ENCODE measurements around the gene RALGPS2.

RALGPS2 gene

DNA sequence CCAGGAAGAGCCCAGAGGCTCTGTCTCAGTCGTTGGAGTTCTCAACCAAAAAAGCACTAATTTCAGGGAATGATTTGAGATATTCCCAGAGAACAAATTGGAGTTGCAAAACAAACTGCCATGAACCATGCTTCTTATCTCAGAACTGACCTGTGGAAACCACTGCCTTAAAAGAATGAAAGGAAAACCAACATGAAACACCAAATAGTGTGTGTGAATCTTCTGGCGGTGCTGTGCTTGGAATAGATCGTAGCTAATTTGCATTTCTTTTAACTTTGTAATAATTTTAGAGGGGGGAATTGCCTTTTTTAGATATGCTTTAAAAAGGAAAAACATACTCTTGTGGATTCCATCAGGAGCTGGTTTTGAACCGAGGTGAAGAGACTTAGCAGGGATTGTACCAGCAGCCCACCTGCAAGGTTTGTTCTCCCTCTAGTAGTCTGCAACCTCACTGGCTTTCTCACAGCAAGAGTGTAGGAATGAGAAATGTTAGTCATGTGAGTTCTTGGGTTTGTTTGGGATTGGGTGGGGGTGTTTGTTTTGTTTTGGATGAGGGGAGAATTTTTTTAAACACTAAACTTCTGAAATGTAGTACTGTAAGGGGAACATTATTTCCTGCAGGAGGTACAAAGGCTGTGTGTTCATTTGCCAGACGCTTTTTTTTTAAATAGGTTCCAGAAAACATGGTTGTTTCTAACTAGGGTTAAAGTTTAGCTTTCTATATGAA is 191.6 kb downstream of the RALGPS2 start:
- DNase-seq (ENCODE audit: low read depth in 3 of 3, low spot score in 1 of 3), result no peak

DNA sequence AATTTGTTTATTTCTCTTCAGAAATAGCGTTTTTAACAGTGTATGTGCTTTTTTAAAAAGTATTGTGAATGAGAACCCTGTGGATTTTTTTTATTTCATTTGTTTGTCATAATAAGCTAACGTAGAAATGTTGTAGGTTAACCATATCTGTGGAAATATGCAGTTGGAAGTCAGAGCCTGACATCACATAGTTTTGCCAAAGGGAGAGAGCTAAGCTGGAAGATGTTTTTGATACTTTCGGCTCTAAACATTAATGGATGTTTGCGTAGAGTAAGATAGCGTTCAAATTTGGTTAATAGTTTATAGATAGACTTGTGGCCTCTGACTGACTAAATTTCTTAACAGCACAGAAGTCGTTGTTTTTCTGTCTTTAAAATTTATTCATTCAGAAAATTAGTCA is 193.3 kb downstream of the RALGPS2 start:
- DNase-seq (ENCODE audit: low read depth in 3 of 3, low spot score in 1 of 3), result no peak

DNA sequence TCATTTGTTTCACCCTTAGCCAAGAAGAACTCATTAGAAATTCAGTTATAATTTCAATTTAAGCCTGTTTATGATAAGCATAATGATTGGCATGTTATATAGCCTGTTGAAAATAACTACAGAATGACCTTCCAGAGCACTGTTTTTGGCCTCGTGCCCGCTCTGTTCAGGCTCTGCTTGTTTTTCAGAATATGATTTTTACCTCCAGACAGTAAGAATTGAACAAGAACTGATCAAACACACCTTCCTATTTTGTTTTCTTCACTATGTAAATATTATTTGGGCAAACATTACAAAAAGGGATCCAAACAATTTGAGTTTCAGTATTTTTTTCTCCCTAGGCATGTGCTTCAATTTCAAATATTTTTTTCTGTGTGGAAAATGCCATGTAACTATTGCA is 193.9 kb downstream of the RALGPS2 start:
- DNase-seq (ENCODE audit: low read depth in 3 of 3, low spot score in 1 of 3), result no peak

DNA sequence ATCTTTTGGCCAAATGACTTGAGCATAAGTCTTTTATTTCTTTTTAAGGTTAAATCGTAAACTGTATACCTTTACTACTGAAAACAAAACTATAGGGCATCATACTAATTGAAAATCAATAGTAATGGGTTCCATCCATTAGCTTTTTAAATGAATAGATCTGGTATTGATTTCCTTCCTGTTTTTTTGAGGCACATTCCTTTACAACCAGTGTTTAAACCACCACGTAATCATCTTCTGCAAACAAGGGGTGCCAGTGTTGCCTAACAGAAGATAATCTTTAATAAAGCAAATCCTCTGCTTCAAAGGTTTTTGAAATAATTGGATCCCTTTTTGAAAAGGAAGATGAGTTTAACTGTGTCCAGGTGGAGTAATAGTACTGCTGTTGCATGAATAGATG is 194.5 kb downstream of the RALGPS2 start:
- no peak for DNase-seq (ENCODE audit: low read depth in 3 of 3, low spot score in 1 of 3)

DNA sequence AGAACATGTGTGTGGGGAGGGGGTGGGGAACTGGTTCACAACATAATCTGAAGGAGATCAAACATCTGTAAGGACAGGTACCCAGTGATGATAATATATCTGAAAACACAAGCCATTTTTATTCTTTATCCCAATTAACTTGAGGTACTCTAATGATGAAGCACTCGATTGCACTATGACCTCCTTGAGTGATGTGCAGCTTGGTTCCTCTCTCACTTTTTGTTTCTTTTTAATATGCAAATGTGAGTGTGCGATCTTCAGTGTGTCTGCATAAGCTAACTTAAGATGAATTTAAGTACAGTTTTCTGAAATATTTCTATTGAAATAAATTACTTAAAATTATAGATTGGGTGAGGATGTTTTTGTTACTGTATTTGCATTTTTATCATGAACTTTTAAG is 196.5 kb downstream of the RALGPS2 start:
- no peak for DNase-seq (ENCODE audit: low read depth in 3 of 3, low spot score in 1 of 3)

DNA sequence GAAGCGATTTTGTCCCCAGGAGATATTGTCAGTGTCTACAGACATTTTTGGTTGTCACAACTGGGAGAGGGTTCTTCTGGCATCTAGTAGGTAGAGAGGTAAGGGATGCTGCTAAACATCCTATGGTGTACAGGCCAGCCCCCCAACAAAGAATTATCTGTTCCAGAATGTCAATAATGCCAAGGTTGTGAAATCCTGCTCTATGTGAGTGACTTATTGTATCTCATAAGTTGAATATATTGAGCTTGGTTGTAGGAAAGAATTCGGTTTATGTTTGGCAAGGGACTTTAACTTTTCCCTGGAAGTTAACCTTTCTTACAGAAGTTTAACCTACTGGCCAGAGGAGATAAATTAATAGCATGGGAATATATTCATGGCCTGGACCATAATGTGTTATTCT is 198.5 kb downstream of the RALGPS2 start:
- no peak for DNase-seq (ENCODE audit: low read depth in 3 of 3, low spot score in 1 of 3)

DNA sequence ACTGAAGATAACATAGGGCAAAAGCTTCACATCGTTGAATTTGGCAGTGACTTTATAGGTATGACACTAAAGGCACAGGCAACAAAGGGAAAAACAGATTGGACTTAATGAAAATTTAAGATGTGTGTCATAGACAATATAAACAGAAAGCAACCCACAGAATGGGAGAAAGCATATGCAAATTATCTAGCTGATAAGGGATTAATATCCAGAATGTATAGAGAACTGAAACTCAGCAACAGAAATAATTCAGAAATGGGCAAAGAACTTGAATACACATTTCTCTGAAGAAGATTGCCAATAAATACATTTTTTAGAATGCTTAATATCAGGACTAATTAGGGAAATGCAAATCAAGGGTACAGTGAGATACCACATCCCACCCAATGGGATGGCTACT is 201.0 kb downstream of the RALGPS2 start:
- DNase-seq (ENCODE audit: low read depth in 3 of 3, low spot score in 1 of 3), result no peak

DNA sequence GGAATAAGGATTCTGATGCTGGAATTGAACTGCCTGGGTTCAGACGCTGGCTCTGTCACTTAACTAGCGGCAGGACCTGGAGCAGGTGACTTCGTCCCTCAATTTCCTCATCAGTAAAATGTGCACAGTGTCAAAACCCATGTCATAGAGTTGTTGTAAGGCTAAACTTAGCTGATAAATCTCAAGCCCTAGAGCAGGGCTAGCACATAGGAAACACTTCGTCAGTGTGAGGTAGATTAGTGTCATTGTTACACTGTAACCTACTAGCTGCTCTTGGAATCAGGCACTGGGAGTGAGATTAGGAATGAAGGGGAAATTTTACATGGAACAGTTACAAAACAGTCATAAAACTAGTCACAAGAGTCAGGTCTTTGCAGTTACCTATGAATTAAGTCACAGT is 202.0 kb downstream of the RALGPS2 start:
- no peak for DNase-seq (ENCODE audit: low read depth in 3 of 3, low spot score in 1 of 3)

DNA sequence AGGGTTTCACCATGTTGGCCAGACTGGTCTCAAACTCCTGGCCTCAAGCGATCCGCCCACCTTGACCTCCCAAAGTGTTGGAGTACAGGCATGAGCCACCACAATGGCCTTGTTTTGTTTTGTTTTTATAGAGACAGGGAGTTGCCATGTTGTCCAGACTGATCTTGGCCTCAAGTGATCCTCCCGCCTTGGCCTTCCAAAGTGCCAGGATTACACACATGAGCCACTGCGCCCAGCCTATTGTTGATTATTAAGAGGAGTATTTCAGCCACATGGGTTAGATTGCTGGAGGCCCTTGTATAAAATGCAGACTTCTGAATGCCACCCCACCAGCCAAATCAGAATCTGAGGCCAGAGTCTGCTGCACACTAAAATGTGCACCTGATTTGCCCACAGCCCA is 203.0 kb downstream of the RALGPS2 start:
- DNase-seq (ENCODE audit: low read depth in 3 of 3, low spot score in 1 of 3), result no peak

DNA sequence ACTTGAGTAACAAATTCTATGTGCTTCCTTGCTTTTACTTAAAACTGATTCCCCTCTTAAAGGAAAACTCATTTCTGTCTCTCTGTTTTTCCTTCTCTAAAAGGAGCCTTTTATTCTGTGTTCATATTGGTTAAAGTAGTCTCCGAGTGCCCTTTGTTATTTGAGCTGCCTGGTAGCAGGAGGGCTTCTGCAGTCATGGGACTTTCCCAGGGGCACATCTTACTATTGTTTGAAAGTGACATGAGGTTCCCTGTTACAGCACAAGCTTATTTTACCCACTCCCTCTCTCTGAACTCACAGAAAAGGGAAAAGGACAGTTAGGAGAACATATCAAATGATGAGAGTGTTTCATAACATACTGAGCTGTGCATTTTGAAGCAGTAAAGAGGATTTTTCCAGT is 203.9 kb downstream of the RALGPS2 start:
- DNase-seq (ENCODE audit: low read depth in 3 of 3, low spot score in 1 of 3), result no peak

DNA sequence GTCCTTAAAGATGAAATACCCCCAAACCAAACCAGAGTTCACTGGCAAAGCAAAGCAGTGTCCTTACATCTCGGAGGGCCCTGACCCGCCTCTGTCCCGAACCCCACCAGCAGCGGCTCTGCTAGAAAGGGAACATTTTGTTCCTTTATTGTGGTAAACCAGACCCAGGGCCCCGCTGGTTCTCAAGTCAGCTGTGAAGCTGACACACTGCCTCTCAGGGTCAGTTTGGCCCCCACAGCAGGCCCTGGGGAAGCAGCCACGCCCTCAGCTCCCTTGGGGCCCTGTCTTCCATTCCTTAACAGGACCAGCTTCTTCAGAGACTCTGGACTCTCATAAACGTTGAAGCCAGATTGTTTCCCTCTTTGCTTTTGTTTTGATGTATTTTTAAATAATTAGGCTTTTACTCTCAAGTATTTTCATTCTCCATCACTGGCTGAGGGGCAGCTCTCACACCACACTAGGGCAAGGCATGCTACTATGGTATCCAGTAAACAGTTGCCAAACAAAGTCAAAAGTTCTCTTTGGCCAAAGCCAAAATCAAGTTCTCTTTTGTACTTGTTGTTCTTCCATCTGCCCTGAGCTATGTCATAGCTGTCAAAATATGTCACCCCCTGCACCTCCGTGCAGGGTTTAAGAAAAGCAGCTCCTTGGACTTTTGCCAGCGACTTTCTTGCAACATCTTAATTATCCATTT is 207.0 kb downstream of the RALGPS2 start:
- no peak for DNase-seq (ENCODE audit: low read depth in 3 of 3, low spot score in 1 of 3)

DNA sequence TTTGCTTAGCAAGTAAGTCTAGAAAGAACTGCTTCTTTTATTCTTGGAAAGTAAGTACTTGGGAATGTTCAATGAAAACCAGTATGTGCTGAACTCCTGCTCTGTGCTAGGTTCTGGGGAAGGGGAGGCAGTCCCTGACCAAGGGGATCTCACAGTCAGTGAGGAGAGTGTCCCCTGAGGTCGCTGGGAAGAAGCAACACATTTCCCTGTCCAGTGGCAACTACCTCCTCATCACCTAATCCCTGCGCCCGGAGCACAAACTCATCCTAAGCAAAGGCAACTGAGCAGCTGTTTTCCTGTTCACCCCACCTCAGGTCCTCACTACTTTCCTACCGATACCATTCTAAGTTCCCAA is 207.5 kb downstream of the RALGPS2 start:
- DNase-seq (ENCODE audit: low read depth in 3 of 3, low spot score in 1 of 3), result no peak

DNA sequence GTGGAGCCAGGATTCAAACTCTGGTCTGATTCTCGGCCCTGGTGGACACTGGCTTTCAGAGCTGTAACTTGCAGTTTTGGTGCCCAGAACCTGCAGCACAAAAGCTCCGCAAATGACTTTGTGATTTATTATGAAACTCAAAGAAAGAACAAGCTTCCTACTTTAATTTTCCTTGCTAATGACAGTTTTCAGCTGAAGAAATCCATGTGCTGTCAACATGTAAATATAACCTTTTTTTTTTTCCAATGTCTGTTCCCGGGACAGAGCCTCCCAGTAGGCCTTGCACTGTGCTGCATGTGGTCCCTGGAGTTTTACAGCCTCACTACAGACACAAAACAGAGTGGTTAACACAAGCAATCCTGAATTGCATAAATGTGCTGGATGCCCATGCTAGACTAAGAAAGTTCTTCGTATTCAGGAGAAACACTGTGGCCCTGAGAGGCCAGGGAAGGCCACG is 208.1 kb downstream of the RALGPS2 start:
- DNase-seq (ENCODE audit: low read depth in 3 of 3, low spot score in 1 of 3), result no peak

DNA sequence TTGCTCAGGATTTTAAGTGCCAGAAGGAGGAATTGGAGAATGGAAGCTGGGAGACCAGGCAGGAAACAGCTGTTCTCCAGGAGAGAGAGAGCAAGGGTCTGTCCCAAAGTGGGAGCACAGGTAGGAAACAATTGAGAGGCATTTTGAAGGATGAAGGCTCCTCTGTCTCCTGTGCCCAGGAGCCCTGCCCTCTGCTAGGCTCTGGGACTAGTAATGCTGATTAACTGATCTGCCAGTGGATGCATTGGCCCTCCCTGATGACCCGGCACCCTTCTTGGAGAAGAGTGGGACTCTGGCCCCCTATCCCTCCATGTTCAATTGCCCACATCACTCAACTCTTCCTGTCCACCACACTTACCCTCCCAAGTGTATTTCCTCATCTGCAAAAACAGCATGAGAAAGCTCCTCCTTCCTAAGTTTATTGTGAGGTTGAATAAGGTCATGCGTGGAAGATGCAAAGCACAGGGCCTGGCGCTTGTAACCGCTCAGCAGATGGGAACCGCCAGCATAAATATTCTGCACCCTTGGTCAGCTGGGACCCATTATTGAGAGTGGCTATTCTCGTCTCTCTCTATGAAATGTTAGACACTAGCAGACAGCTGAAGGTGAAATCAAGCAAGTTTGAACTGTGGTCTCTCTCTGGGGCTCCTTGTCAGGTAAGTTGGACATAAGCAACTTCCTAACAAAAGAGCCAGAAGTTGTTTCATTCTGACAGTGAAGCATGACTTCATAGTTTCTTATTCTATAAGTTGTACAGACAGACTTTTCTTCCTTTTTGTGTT is 208.9 kb downstream of the RALGPS2 start:
- DNase-seq (ENCODE audit: low read depth in 3 of 3, low spot score in 1 of 3), result no peak

DNA sequence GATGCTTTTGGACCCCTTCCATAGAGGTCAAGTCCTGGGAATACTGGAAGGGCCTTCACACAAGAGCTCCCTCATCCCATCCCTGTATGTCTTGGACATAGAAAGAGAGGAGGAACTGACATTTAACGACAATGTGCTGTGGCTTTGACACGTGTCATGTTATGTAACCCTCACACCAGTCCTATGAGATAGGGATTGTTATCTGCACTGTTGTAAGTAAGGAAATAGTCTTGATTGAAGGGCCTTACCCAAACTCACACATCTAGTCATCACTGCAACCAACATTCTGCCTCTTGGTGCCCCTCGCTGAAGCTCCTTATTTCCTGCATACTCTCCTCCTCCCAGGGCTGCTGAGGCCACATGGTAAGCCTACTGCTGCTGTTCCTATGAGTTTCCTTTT is 209.5 kb downstream of the RALGPS2 start:
- DNase-seq (ENCODE audit: low read depth in 3 of 3, low spot score in 1 of 3), result no peak

DNA sequence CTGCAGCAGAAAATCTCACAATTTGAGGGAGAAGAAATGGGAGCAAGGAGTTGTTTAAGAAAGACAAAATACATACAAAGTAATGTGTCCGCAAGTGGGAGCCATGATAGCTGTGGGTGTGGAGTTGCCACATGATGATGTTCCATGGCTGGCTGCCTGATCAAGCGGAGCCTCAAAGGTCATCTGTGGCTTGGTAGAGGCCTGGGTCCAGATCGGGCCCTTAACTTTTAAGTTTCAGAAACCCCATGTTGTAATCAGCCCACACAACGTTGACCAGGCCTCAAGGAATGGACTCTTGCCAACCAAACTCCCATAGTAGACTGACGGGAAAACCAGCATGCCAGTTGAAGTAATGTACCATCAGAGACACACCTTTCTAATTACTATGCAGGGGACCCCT is 210.6 kb downstream of the RALGPS2 start:
- no peak for DNase-seq (ENCODE audit: low read depth in 3 of 3, low spot score in 1 of 3)

DNA sequence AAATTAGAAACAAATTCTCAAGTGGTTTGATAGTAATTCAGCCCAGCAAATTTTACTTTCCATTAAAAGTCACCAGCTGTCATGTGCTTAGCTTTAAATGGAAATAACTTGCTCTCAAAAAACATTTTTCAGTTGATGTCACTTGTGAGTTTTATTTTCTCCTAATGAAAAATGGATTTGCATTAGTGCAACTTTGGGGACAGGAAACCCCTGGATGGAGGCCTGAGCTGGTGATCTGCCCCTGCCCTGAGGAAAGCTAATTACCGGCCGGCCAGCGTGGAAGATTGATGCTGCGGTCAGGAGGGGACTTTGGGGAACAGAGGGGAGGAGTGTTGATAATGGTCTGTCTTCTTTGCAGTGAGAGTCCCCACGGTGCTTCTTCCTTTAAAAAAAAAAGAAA is 212.7 kb downstream of the RALGPS2 start:
- DNase-seq (ENCODE audit: low read depth in 3 of 3, low spot score in 1 of 3), result no peak

DNA sequence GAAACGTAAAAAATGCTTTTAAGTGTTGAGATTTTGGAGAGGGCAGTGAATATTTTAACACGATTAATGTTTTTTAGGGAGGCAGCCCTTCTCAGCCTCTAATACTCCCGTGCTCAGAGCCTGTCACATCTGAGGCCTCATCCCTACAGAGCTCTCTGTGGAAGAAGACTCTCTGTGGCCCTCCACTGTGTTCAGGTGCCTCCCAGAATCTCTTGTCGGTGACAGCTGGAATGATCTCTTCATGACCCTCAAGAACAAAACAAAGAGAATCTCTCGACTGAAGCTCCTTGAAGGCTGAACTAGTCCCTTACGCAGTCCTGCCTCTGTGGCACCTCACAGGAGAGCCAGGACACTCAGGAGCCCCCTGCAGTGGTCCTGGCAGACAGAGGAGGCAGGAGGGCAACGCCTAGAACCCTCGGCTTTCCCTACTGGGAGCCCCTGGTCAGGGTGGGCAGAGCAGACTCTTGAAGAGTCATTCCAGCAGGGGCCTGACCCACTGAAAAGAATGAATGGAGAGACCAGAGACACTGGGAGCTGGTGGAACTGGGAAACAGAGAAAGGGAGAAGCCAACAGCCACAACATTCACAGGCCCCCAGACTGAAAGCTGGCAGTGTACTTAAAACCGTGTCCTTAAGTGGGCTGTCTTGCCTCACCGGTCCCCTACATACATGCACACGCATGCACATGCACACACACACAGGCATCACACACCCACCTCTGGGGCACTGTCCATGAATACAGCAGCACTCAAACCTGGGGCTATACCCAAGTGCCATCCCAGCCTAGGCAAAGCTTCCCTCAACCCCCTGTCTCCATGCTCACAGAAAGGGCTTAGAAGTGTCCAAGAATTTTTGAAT is 213.3 kb downstream of the RALGPS2 start:
- DNase-seq (ENCODE audit: low read depth in 3 of 3, low spot score in 1 of 3), result no peak

DNA sequence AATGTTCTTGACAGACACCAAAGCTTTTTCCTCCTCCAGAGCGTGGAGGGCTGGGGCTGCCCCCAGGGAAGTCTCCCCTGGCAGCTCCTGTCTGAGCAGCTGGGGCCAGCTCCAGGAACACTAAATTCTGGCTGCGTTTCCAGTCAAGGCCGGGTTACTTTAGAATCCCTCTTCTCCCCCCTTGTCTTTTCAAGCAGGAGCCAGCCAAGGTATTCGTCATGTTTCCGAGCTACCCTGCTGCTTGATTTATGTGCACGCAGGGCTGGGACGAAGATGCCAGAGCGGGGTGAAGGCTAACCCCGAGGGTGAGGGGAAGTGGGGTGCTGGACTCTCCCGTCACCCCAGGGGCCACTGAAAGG is 213.9 kb downstream of the RALGPS2 start:
- no peak for DNase-seq (ENCODE audit: low read depth in 3 of 3, low spot score in 1 of 3)

DNA sequence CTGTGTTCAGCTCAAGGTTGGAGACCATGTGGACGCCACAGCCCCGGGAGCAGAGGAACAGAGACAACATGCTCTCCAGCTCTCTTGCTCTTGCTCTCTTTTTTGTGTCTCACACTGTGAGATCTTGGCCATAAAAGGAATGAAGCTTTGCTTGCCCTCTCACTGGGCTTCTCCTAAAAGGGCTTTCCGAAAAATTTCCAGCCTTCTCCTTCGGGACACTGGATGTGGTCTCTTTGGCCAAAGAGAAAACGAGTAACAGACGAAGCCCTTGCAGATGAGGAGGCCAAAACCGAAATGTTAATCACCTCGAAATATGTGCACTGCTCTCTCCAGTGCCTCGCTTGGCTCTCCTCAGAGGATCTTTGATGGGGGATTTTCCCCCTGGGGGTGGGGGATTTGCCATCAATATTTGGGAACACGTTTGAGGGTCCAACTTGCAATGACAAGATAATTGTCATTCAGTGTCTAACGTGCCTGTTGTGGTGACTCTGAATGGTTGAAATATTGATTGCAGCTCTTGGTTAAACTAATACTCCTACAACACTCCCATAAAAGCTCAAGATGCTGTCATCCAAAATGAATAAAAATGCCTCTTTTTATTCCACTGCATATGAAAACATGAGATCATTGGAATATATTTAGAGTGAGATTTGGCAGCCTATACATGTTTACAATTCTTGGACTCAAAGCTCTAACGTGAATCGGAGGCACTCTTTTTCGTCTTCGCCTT is 214.5 kb downstream of the RALGPS2 start:
- DNase-seq (ENCODE audit: low read depth in 3 of 3, low spot score in 1 of 3), result no peak
